ENCODE measurements around the gene KIAA1755.
A peak's percentile ranks its signal among the peaks of the same experiment; 100 is the strongest.

The KIAA1755 gene

DNA sequence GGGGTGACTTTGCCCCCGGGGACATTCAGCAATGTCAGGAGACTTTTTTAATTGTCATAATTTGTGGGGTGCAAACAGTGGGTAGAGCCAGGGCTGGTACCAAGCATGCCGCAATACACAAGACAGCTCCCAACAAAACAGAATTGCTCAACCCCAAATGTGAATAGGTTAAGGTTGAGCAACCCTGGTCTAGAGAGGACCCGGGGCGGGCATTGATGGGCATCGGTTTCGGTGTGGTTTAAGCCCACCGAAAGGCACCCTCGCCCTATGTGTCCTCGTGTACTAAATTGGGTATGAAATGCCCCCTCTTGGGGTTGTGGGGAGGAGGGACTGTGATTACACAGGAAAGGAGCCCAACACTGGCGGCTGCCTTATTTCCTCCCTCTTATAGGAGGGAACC lies 36.0 kb downstream of the KIAA1755 start:
- Mint-ChIP-seq H3K9me3 (no peaks in the 10 kb centered on the region), H3K27ac (no peak overlapping the region)

DNA sequence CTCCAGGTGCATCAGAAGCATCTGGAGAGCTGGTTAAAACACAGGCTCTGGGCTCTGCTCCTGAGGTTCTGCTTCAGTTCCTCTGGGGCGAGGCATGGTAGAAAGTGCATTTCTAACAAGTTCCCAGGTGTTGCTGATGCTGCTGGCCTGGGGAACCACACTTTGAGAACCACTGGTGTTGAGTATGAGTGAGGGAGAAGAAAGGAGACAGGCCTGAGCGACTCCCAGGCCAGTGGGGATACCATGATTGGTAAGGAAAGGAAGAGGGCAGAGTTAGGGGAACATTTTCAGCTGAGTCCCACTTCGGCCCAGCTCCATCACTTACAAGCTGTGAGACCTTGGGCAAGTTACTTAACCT lies 36.8 kb downstream of the KIAA1755 start:
- Mint-ChIP-seq H3K27ac (no peak overlapping the region), H3K4me1 (peaks cover 7% of the 10 kb centered on the region), H3K27me3 (peaks cover 10% of the 10 kb centered on the region), H3K4me3 (no peak overlapping the region), H3K9me3 (no peaks in the 10 kb centered on the region)
- ATAC-seq = no peak
- DNase-seq = no peak

More for the DNA sequence above, 36.0 kb downstream of the KIAA1755 start:
- peaks cover 7% of the 10 kb centered on the region for H3K4me1 Mint-ChIP-seq
- ATAC-seq (no peak), DNase-seq (no peak)
- H3K4me3 Mint-ChIP-seq = no peak overlapping the region
- peaks cover 15% of the 10 kb centered on the region for H3K27me3 Mint-ChIP-seq

DNA sequence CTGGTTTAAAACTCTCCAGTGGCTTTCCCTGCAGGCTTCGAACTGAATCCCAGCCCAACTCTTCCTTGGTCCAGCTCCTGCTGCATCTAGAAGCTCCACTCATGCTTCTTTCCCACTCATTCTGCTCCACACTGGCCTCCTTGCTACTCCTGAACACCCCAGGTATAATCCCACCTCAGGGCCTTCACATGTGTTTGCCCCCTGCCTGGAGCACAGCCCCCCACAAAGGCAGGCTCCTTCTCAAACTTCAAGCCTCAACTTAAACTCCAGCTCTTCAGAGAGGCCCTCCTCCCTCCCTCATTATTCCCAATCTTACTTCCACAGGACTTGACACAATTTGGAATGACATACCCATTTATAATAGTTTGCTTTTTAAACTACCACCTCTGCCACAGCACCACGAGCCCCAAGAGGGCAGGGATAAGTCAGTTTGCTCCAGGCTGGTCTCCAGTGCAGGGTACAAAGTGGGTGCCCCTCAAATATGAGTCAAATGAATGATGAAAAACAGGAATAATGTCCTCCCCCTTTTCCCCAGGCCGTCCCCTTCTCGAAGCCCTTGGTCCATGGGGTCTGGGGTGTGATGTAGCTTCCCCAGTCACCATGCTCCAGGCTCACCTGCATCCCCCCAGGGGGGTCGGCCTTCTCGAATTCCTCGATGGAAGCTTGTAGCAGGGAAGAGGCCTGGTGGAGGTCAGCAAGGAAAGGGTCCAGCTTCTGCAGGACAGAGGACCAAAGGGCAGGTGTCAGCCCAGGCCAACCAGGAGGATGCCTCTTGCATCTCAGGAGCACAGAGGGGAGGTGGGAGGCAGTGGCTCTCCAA lies 37.4 kb downstream of the KIAA1755 start:
- Mint-ChIP-seq H3K27me3 (peaks cover 8% of the 10 kb centered on the region), H3K27ac (no peak overlapping the region), H3K9me3 (no peaks in the 10 kb centered on the region), H3K4me3 (no peak overlapping the region), H3K4me1 (peaks cover 7% of the 10 kb centered on the region)
- DNase-seq (no peak), ATAC-seq (no peak)

DNA sequence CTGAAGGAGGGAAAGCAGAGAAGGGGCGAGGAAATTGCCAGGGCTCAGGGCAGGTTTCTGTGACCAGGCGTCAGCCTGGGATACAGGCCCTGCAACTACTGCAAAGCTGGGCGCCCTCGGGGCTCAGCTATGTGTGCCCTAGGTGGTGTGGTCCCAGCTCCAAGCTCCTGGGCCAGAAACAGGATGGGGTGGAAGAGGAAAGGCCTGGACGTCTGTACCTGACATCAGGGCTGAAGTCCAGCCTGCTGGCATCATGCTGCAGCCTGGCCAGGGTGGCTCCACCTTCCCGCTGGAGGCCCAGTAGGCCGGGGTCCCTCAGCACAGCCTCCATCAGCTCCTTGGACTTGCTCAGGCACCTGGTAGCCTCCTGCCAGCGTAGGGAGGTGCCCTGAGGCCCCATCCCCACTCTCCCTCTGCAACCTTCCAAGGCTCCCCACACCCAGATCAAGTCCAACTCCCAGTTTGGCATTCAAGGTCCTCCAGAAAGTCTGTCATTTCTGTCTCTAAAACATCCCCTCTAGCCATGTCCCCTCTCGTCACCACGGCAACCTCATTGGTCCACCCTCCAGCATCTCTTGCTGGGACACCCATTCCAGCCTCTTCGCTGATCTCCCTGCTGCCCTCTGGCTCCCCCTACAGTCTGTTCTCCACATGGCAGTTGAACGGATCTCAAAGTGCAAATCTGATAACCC lies 38.2 kb downstream of the KIAA1755 start:
- Mint-ChIP-seq H3K4me1 (peaks cover 7% of the 10 kb centered on the region), H3K4me3 (no peak overlapping the region), H3K9me3 (no peaks in the 10 kb centered on the region), H3K27ac (no peak overlapping the region), H3K27me3 (peaks cover 8% of the 10 kb centered on the region)
- DNase-seq = peak; percentile 55 to 59
- peak; percentile 37 for ATAC-seq

DNA sequence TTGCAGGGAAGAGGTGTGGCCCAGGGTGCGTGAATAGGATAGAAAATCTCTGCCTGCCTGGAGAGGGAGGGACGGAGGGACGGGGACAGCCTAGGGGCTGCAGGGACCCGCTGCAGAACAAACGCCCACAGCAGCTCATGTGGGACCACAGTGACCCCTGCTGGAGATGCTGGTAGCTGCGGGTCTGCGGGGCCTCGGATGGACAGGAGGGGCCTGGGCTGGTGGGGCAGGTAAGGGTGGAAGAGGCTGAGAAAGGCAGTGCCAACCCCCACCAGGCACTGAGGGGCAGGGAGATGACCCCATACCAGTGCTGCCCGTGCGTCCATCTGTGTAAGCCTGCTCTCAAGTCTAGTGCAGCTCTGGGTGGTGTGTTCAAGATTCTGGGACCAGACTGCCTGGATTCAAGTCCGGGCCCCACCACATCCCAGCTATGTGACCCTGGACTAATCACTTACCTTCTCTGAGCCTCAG lies 39.4 kb downstream of the KIAA1755 start:
- DNase-seq (peak; percentile 69 to 70), ATAC-seq (peak; percentile 72)
- Mint-ChIP-seq H3K27me3 (peaks cover 8% of the 10 kb centered on the region), H3K9me3 (no peaks in the 10 kb centered on the region), H3K4me3 (no peak overlapping the region), H3K27ac (no peak overlapping the region), H3K4me1 (peaks cover 7% of the 10 kb centered on the region)

DNA sequence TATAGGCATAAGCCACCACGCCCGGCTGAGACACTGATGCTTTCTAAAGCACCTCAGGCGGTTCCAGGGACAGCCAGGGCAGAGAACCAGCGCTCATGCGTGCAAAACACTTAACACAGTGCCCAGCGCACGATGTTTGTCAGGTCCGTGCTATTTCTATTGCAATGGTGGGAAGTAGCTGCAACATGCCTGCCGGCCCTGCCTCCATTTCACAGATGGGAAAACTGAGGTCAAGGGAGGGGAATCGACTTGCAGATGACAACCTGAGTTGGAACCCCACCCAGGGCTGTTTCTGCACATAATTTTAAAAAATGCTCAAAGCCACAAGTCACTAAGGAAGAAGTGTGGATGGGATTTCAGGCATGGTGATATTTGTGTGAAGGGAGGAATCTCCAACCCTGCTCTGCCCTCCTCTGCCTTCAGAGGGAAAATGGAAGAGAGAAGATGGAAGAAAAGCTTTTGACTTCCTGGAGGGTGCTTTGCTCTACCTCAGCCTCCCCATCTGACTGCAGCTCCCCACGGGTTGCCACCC lies 39.9 kb downstream of the KIAA1755 start:
- ATAC-seq (no peak), DNase-seq (no peak)
- peaks cover 8% of the 10 kb centered on the region for H3K27me3 Mint-ChIP-seq
- H3K9me3 Mint-ChIP-seq = no peaks in the 10 kb centered on the region
- no peak overlapping the region for H3K27ac Mint-ChIP-seq
- peaks cover 7% of the 10 kb centered on the region for H3K4me1 Mint-ChIP-seq
- H3K4me3 Mint-ChIP-seq = no peak overlapping the region

DNA sequence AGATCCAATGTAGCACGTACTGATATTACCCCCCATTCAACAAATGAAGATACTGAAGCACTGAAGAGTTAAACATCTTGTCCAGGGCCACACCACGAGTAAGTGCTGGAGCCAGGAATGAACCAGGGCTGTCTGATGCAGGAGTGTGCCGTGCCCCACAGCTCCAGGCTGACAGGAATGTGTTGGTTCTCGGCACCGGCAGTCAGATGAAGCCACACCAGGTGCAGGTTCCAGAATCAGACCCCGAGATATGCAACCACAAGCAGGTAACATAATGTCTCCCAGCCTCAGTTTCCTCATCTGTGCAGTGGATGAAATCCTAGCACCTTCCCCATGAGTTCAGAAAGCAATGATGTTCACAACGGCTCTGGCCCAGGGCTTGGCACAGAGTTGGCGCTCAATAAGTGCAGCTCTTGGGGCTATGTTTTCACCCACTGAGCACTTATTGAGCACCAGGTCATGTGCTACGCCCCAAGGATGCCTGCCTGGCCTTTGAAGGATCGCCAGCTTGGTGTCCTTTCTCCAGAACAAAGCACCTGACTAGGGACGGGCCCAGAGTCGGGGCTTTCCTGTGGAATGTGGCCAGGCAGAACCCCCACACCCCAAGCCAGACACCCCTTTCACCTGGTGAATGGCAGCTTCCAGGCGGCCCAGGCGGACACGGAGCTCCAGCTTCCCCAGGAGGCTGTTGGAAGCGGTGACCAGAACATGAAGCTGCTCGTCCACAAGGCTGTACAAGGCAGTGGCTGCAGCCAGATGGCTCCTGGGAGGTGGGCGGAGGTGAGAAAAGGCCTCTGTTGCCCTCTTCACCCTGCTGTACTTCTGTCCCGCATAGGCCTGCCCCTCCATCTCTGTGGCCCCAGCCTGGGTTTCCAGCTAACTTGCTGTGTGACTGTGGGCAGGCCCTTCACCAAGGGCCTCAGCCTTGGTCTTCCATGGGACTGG lies 41.3 kb downstream of the KIAA1755 start:
- H3K9me3 Mint-ChIP-seq = no peaks in the 10 kb centered on the region
- H3K27ac Mint-ChIP-seq = no peak overlapping the region
- ATAC-seq (no peak), DNase-seq (no peak)
- H3K4me1 Mint-ChIP-seq = peaks cover 7% of the 10 kb centered on the region
- H3K4me3 Mint-ChIP-seq = no peak overlapping the region
- peaks cover 18% of the 10 kb centered on the region for H3K27me3 Mint-ChIP-seq

DNA sequence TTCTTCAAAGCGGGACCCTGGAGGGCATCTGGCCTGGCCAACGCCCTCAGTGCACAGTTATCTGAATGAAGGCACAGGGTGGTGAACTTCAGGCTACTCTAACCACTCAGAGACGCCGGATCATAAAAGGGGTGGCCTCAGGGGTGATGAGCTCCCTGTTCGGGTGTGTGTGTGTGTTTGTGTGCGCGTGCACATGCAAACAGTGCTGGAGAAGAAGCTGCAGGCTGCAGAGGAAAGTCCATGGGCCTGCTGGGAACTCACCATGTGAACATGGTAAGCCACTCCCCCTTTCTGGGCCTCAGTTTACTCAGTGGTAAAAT lies 42.0 kb downstream of the KIAA1755 start:
- Mint-ChIP-seq H3K9me3 (no peaks in the 10 kb centered on the region), H3K4me3 (no peak overlapping the region), H3K27ac (no peak overlapping the region), H3K27me3 (peaks cover 25% of the 10 kb centered on the region), H3K4me1 (peaks cover 7% of the 10 kb centered on the region)
- DNase-seq (no peak), ATAC-seq (no peak)

DNA sequence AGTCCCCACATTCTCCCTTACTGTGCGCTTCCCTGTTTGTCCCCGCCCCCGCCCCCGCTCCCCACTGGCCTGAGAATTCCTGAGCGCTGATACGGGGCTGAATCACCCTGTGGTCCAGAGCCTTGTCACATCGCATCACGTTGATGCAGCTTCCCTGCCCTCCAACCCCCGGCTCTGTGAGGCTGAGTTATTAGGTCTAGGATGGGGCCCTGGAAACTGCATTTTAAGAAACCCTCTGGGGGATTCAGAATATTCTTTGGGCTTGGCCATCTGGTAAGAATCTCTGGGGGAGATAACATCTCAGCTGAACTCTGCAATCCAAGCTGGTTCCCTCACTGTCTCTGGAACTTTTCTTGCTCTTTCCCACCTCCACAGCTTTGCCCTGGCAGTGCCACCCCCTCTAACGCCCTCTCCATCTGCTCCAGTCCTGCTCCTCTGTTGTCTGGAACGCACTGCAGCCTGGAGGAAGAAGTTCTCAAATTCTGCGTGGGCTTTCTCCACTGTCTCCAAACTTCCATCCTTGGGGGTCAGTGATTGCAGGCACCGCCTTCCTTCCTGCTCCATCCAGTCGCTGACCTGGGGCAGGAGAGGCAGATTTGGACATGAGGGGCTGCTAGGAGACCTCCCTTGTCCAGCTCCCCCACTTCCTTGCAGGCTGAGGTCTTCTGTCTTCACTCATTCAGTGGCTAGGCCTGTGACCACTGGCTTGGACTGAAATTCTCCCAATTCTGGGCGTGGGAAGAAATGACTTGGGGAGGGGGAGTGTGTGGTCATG lies 42.6 kb downstream of the KIAA1755 start:
- Mint-ChIP-seq H3K4me1 (peaks cover 7% of the 10 kb centered on the region), H3K27me3 (peaks cover 28% of the 10 kb centered on the region), H3K27ac (no peak overlapping the region), H3K4me3 (no peak overlapping the region), H3K9me3 (no peaks in the 10 kb centered on the region)
- ATAC-seq (no peak), DNase-seq (no peak)

DNA sequence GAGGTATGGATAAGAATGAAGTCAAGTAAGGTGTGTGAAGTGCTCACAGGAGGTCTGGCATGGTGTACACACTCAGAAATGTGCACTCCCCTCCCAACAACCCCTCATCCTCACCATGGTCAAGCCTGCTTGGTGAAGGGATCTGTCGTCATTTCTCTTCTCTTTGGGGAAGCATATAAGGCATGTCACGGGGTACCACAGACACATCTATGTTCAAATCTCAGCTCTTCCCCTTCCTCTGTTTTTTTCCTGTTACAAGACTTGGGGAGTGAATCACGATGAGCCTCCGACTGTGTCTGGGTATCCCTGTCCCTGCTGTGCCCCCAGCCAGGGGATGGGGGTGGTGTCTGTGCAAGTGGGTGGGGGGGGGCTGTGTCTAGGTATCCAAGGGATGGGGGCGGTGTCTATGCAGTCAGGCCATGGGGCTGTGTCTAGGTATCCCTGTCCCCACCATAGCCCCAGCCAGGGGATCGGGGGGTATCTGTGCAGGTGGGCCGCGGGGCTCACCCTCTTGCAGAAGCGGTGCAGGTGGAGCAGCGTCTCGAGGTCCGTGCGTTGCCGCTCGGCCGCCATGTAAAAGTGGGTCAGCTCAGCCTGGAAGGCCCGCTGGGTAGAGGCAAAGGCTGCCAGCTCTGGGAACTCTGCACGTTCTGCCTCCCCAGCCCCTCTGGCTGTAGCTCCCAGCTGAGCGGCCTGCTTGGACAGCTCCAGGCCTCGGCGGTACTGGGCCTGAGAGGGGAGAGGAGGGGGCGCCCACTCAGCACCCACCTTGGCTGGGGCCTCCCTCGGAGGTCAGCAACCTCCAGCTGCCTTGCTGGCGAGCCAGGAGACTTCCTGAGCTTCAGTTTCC lies 43.6 kb downstream of the KIAA1755 start:
- no peak for DNase-seq
- peak; percentile 24 for ATAC-seq
- Mint-ChIP-seq H3K4me1 (peaks cover 7% of the 10 kb centered on the region), H3K4me3 (no peak overlapping the region), H3K27ac (no peak overlapping the region), H3K27me3 (peaks cover 28% of the 10 kb centered on the region), H3K9me3 (no peaks in the 10 kb centered on the region)

DNA sequence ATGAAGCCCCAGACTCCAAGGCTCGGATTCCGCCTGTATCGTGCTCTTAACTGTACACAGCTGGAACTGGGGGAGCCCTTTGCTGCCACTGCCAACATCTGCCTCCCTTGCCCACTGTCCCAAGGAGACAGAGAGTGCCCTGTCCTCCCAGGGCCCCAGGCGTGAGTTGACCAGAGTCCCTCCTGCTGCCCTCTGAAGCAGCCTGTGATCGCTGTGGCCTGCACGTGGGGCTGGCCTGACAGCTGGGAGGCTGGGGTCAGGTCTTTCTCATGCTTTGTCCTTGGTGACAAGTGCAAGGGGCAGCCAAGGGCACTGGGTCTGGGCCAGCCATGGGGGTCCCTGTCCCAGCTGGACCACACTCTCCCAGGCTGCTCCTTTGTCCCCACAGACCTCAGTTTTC lies 44.3 kb downstream of the KIAA1755 start:
- Mint-ChIP-seq H3K9me3 (no peaks in the 10 kb centered on the region), H3K4me1 (peaks cover 5% of the 10 kb centered on the region), H3K27ac (no peak overlapping the region), H3K27me3 (peaks cover 32% of the 10 kb centered on the region), H3K4me3 (no peak overlapping the region)
- DNase-seq (no peak), ATAC-seq (no peak)

DNA sequence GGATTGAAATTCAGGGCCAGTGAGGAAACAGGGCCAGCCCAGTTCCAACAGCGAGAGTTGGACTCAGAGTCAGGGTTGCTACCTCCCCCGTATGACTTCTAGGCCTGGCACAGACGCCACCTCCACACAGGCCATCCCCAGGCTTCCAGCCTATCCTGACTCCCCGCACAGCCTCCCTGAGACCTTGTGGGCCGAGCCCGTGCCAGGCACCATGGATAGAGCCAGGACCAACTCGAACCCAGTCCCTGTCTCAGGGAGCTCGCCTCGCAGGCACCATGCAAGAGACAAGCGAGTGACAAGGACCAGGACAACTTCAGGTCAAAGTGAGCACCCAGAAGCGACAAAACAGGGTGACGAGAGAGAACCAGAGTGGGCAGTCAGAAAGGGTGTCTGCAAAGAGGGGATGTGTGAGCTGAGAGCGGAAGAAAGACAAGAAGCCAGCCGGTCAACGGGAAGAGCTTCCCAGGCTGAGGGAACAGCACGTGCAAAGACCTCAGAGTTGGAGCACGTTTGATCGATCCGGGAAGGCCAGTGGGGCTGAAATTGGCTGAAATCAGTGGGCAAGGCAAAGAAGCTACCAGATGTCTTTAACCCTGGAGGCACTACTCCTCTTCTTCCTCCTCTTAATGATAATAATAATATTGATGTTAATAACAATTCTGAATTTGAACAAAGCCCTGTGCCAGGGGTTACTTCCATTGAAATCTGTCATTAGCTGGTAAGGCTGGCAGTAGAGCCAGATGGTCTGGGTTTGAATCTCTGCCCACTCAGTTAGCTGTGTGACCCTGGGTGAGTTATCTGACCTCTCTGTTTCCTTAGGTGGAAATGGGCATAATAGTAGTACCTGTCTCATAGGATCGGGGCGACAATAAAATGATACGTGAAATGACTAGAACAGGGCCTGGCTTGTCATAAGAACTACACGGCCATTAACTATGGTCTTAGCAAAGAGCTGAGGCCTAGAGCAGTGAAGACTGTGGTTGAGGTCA lies 45.0 kb downstream of the KIAA1755 start:
- Mint-ChIP-seq H3K9me3 (no peaks in the 10 kb centered on the region), H3K27ac (no peak overlapping the region), H3K4me1 (no peaks in the 10 kb centered on the region), H3K4me3 (no peak overlapping the region), H3K27me3 (peaks cover 27% of the 10 kb centered on the region)
- ATAC-seq (no peak), DNase-seq (no peak)

All from stimulated activated naive CD8-positive, alpha-beta T cell treated with anti-CD3 and anti-CD28 coated beads, Interleukin-15, amount 100 ng/mL, for 72 hours (primary cell).